Mononuclear cell (primary cell): Measurements from ENCODE around the gene AGXT2. TPM values are rescaled to one million over a fixed set of nuclear protein-coding genes. Genes with fewer than 3 reads are reported as not detected.

Experiments
- H3K27me3 ChIP-seq: 2 replicates; pipeline ENCODE4 v1.6.0; 2011; ENCODE audit warnings: low read length, control low read depth; ENCODE audit not compliant: insufficient read depth
- H3K4me1 ChIP-seq: 2 replicates; pipeline ENCODE4 v1.5.1; 2011; ENCODE audit warnings: mild to moderate bottlenecking, low read length, control low read depth; ENCODE audit not compliant: insufficient read depth
- H3K4me3 ChIP-seq: 2 replicates; pipeline ENCODE4 v1.5.1; 2011; ENCODE audit warnings: mild to moderate bottlenecking, low read length, moderate library complexity
- H3K9me3 ChIP-seq: 2 replicates; pipeline ENCODE4 v1.5.1; 2011; ENCODE audit warnings: low read depth, mild to moderate bottlenecking, control low read depth, low read length
- total RNA-seq: library from RNA; depleted of rRNA; stranded (reverse); fragments of >200 nt; gene quantifications from one replicate; pipeline ENCODE4 v1.2.3, GENCODE V29; 2012

Gene AGXT2
- total RNA-seq, 1 donor, result not detected

DNA sequence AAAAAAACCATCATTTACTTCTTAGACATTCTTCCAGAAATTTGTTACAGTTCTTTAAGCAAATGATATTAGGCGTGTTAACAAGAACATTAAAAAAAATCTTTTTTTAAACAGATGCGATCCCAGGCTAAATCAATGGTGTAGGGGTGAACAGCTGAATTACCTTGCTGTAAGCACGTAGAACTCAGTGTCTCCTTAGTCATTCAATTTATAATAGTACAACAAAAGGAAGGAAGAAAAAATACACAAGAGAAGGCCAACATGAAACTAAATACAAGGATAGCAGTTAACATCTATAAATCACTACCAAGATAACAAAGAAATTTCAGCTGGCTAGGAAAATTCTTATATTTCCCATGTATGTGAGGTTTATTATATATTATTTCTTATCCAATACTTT lies 35.4 kb downstream of the AGXT2 start:
- no peak overlapping the region for H3K4me3 ChIP-seq
- H3K9me3 ChIP-seq, result no peaks in the 10 kb centered on the region
- no peaks in the 10 kb centered on the region for H3K27me3 ChIP-seq
- no peaks in the 10 kb centered on the region for H3K4me1 ChIP-seq

DNA sequence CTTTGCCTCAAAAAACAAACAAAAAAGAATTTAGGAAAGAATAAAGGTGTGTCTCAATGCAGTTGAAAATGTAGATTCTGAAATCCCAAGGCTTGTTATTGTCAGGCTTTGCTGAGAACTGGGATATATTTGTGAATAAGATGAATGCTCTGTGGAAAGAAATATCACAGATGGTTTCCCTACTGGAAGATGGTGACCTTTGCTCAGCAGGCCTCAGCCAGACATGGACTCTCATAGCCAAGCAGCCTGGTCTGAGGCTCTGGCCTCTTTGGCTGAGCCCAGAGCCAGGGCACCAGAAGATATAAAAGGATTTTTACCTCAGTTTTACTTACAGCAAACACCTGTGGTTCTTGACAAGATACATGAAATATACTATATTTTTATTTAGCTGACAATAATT lies 37.1 kb downstream of the AGXT2 start:
- Histone ChIP-seq H3K4me3 (no peak overlapping the region), H3K27me3 (no peaks in the 10 kb centered on the region), H3K9me3 (no peaks in the 10 kb centered on the region), H3K4me1 (no peaks in the 10 kb centered on the region)

DNA sequence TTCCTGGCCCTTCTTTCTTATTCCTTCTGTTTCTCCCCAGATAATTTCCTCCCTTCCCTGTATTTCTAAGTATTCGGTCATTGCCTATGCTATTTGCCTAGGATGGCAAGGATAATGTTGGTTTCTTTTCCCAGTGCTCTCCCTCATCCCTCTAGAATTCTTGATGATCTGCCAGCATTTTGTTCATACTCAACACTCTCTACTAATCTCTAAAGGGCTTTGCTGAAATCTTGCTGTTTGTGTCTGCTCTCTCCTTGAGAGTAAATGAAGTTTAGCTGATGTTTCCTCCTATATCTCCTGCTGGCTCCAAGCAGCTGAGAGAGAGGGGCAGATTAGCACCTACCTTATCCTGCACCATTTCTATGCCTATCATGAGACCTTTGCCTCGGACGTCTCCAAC lies 38.1 kb downstream of the AGXT2 start:
- H3K4me1 ChIP-seq, result no peaks in the 10 kb centered on the region
- no peak overlapping the region for H3K4me3 ChIP-seq
- no peaks in the 10 kb centered on the region for H3K27me3 ChIP-seq
- no peaks in the 10 kb centered on the region for H3K9me3 ChIP-seq

DNA sequence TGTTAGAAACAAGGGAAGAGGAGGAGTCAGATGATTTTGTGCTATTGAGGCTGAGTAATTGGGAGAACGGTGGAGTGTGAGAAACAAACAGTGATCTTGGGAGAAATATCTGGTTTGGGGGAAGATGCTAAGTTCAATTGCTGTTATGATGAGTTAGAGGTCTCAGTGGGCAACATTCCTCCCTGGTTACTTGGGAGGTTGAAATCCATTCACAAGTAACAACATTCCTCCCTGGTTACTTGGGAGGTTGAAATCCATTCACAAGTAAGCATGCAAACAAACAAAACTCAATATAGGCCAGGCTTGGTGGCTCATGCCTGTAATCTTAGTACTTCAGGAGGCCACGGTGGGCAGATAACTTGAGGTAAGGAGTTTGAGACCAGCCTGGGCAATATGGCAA lies 38.7 kb downstream of the AGXT2 start:
- no peaks in the 10 kb centered on the region for H3K9me3 ChIP-seq
- H3K4me1 ChIP-seq, result no peaks in the 10 kb centered on the region
- no peak overlapping the region for H3K4me3 ChIP-seq
- no peaks in the 10 kb centered on the region for H3K27me3 ChIP-seq

DNA sequence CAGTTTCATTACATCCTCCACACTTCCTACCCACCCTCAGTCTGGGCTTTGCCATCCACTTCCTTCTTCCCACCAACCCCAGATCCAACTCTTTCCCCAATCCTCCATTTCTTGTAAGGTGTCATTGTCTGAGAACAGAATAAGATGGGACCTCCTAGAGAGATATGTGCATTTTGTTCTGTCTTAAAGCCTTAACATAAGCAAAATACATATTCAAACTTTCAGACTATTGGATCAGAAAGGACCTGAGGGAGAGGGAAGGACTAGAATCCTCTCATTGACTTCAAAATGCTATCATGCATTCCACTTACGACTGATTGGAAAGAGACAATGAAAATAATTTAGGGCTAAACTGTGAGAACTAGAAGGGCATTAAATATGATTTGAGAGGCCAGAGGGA lies 43.0 kb downstream of the AGXT2 start:
- Histone ChIP-seq H3K4me1 (no peaks in the 10 kb centered on the region), H3K4me3 (no peak overlapping the region), H3K9me3 (no peaks in the 10 kb centered on the region), H3K27me3 (no peaks in the 10 kb centered on the region)

DNA sequence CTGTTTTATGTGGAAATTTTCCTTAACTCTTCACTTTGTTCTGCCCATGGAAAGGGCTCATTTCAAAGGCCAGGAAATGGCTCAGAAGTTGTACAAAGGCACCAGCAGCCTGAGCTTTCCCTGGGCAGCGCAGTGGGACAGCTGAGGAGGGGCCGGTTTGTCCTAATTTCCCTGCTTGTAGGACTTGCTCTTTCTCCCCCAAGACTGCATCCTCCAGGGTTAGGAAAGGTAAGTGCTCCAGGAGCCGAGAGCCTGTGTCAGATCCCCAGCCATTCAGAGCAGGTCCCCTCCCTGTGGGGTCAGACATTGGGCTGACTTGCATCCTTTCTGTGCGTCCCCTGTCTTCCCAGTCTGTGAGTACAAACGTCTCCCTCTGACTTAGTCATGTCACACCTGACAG lies 43.5 kb downstream of the AGXT2 start:
- no peaks in the 10 kb centered on the region for H3K4me1 ChIP-seq
- no peaks in the 10 kb centered on the region for H3K9me3 ChIP-seq
- no peak overlapping the region for H3K4me3 ChIP-seq
- H3K27me3 ChIP-seq, result no peaks in the 10 kb centered on the region

DNA sequence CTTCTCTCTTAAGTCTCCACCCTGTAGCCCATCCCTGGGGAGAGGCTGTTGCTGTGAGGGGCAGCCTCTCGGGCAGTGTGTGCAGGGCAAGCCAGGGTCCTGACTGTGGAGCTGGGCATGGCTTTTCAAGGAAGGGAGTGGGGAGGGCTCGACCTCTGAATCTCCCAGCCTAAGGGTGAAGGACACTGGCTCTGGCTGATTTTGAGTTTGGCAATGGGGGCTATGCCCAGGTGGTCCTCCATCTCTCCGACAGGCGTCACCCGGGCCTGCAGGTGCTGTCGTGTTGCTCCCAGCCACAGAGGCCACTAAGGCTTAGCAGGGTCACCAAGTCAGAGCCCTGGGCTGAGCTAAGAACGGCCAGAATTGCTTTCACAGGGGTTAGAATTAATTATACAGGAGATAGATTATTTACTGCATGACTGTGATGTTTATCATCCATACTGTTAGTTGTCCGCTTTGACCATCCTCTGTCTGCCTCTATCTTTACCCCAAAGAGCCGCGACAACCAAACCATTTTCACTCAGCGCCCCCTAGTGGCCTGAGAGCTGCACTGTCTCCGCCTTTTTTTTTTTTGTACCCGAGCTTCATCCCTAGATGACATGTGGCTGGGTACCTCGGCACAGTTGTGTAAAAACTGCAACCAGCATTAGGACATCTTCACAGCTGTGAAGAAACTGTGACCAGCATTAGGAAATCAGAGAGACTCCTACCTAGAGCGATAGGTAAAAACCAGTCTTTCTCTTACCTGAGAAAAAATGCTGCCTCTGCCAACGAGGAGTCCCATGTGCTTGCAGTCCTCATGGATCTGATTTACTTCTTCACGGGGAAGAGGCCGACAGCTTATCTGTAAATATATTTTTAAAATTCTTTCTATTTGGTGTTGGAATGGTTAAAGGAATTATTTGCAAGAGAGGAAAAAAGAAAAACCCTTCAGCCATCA lies 44.5 kb downstream of the AGXT2 start:
- Histone ChIP-seq H3K4me1 (no peaks in the 10 kb centered on the region), H3K27me3 (no peaks in the 10 kb centered on the region), H3K9me3 (no peaks in the 10 kb centered on the region), H3K4me3 (no peak overlapping the region)

DNA sequence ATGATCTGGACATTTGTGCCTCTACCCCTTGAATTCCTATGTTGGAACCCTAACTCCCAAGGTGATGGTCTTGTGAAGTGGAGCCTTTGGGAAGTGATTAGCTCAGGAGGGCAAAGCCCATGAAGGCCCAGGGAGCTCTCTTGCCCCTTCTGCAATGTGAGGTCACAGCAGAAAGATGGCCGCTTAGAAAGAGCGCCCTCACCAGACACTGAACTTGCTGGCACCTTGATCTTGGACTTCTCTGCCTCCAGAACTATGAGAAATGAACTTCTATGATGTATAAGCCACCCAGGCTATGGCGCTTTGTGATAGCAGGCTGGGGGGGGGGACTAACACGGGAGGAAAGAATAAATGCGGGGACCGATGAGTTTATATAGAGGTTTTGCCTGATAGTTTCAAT lies 45.3 kb downstream of the AGXT2 start:
- H3K4me3 ChIP-seq, result no peak overlapping the region
- H3K4me1 ChIP-seq, result no peaks in the 10 kb centered on the region
- H3K9me3 ChIP-seq, result no peaks in the 10 kb centered on the region
- H3K27me3 ChIP-seq, result no peaks in the 10 kb centered on the region

DNA sequence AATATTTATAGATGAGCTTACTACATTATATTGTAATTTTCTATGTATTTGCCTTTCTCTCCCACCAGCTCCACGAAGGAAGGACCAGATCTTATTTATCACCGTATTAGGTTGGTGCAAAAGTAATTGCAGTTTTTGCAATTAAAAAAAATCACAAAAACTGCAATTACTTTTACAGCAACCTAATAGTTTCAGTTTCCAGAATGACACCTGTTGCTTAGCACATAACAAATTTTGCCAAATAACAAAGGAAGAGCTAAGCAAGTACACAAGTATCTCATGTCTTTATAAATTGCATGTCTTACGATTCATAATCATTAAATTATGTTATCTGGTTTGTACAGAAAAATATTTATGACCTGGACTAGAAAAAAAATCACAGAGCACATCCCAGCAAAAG lies 45.9 kb downstream of the AGXT2 start:
- H3K27me3 ChIP-seq, result no peaks in the 10 kb centered on the region
- H3K9me3 ChIP-seq, result no peaks in the 10 kb centered on the region
- H3K4me1 ChIP-seq, result no peaks in the 10 kb centered on the region
- no peak overlapping the region for H3K4me3 ChIP-seq

DNA sequence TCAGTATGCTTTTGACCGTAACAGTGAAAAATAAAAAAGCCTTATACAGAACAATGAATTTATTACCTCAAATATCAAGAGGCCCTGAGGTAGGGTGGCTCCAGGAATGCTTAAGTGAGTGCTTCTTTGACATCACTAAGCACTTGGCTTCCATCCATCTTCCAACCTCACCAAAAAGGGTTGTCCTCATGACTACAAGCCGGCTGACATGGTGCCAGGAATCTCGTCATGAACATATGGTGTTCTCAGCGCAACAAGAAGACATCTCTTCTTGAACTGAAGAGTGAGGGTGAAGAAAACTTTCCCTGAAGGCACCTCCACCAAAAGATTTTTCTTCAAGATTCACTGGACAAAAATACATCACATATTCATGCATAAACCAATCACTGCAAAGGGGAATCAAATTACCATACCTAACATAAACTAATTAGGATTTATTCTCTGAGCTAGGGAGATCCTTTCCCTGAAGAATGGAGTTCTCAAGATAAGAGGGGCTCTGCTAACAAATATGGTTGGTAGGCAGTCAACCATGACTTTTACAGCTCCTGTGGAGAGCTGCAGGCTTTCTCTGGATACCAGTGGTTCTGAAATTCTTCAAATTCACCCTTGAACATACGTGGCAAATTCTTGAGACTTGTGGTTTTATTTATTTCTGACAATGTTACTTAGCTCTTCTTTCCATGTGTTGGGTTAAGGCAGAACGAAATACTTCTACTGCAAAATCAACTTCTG lies 49.5 kb downstream of the AGXT2 start:
- Histone ChIP-seq H3K9me3 (no peaks in the 10 kb centered on the region), H3K4me1 (no peaks in the 10 kb centered on the region), H3K4me3 (no peak overlapping the region), H3K27me3 (peaks cover 5% of the 10 kb centered on the region)

DNA sequence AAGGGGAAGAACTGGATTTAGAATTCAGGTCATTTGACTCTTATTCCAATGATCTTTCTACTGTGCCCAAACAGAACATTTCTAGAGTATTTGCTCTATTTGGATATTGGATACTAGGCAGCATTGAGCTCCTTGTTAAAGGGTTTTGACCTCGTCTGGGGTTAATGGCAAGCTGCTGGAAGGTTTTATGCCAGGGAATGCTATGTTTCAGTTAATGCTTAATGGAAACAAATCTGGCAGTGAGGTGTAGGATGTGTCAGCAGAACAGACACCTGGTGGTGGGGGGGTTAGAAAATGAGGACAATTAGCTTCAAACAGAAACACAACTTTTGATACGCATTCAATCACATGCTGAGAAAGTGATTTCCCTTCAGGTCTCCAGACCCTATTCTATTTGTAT lies 51.5 kb downstream of the AGXT2 start:
- no peaks in the 10 kb centered on the region for H3K4me1 ChIP-seq
- H3K9me3 ChIP-seq, result no peaks in the 10 kb centered on the region
- no peak overlapping the region for H3K4me3 ChIP-seq
- H3K27me3 ChIP-seq, result peaks cover 5% of the 10 kb centered on the region

DNA sequence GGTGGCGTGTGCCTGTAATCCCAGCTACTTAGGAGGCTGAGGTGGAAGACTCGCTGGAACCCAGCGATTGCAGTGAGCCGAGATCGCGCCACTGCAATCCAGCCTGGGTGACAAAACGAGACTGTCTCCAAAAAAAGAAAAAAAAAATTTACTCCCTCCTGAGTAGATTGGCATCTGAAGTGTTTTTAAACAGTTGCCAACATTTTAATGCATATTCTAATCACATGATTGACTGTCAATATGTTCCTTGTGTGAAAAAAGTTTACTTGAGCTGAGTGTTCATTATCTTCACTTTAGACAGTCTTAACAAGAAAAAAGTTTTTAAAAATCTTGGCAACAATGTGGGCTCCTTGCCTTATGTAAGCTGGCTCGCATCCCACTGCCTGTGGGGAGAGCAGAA lies 53.8 kb downstream of the AGXT2 start:
- Histone ChIP-seq H3K27me3 (peaks cover 5% of the 10 kb centered on the region), H3K4me1 (no peaks in the 10 kb centered on the region)

DNA sequence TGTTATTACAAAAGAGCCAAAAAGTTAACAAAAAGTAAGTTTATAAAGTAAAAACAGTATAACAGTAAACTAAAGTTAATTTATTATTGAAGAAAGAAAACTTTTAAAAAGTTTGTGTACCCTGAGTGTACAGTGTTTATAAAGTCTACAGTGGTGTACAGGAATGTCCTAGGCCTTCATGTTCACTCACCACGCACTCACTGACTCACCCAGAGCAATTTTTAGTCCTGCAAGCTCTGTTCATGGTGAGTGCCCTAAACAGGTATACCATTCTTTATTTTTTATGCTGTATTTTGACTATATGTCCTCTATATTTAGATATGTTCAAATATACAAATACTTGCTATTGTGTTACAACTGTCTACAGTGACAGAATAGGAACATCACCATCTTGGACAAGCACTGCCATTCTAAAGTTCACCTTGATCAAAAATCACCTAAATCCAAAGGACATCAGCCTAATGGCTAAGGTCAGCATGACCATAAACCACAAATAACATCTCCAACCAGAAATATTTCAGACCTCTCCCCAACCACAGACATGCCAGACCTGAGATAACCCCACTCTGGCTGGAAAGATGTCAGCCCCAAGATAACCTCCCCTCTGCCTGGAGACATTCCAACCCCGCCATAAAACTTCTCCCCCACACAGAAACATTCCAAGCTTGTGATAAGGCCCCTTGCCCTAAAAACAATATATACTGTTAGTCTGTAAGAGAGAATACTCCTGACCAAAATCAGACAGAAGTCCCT lies 56.1 kb downstream of the AGXT2 start:
- H3K9me3 ChIP-seq, result no peaks in the 10 kb centered on the region
- no peak overlapping the region for H3K4me3 ChIP-seq
- H3K27me3 ChIP-seq, result peaks cover 5% of the 10 kb centered on the region
- no peaks in the 10 kb centered on the region for H3K4me1 ChIP-seq

More for the DNA sequence above, 53.8 kb downstream of the AGXT2 start:
- Histone ChIP-seq H3K9me3 (no peaks in the 10 kb centered on the region), H3K4me3 (no peak overlapping the region)

DNA sequence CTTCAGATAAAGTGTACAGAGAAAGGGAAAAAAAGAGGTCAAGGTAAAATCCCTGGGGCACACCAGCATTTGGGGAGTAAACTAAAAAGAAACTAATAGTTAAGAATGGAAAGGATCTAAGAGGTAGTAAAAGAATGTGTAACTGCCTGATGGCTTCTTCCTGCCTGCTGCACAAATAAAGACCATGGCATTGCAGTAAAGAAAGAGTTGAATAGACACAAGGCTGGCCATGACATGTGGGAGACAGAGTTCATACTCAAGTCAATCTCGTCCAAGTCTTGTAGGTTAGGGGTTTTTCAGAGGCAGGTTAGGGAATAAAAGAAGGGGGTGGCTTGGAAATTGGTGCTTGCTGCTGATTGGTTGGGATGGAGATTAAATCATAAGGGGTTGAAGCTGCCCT lies 60.8 kb downstream of the AGXT2 start:
- no peaks in the 10 kb centered on the region for H3K9me3 ChIP-seq
- H3K27me3 ChIP-seq, result no peaks in the 10 kb centered on the region
- no peak overlapping the region for H3K4me3 ChIP-seq
- no peaks in the 10 kb centered on the region for H3K4me1 ChIP-seq

DNA sequence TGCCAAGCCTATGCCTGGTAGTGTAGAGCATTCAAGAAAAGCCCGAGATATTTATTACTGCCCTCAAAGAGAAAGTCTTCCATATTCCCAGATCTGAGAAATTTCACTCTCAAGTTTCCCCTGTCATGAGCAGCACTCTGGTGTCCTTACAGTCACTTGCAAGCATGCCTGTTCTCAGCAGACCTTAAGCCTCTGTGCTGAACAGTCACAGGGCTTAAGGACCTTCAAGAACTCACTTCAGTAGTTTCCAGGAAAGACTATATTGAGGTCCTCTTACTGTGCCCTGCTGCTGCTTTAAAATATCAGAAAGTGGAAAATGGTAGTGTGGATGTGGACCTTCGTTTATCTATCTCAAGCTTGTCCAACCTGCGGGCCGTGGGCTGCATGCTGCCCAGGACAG lies 64.9 kb downstream of the AGXT2 start:
- H3K27me3 ChIP-seq, result no peaks in the 10 kb centered on the region
- H3K9me3 ChIP-seq, result no peaks in the 10 kb centered on the region
- H3K4me3 ChIP-seq, result no peak overlapping the region
- no peaks in the 10 kb centered on the region for H3K4me1 ChIP-seq
